SK-N-SH treated with all-trans-retinoic acid at 6 μM for 48 hours (cell line): ENCODE data around the gene CORO2A.
"Not testable (repeated sequence)": the region's sequence is repeated elsewhere in the genome, so short reads cannot be mapped to it uniquely, and the experiment has no call there.

Experiments
- ATAC-seq: fragments of 200-7000 bp; cut with Tn5 transposase; 3 replicates; pipeline ENCODE4 v1.9.1; 2020; ENCODE audit warnings: mild to moderate bottlenecking, moderate library complexity
- ARNTL ChIP-seq: fragments of 450-650 bp; formaldehyde crosslinking; IDR thresholded peaks from 2 replicates; pipeline ENCODE4 v1.5.0; 2020; ENCODE audit warnings: low read depth, mild to moderate bottlenecking, moderate library complexity, borderline replicate concordance
- CREB5 ChIP-seq: fragments of 250-450 bp; sonication (Bioruptor Pico); IDR thresholded peaks from 2 replicates; pipeline ENCODE4 v1.5.1; 2020; ENCODE audit warnings: low read depth, mild to moderate bottlenecking, moderate library complexity
- CSDC2 ChIP-seq: fragments of 250-450 bp; sonication (Bioruptor Pico); IDR thresholded peaks from 2 replicates; pipeline ENCODE4 v1.5.0; 2020; ENCODE audit warnings: mild to moderate bottlenecking, moderate library complexity
- CSRNP3 ChIP-seq: fragments of 250-450 bp; sonication (Bioruptor Pico); IDR thresholded peaks from 2 replicates; pipeline ENCODE4 v1.5.1; 2021; ENCODE audit warnings: mild to moderate bottlenecking, moderate library complexity
- ESRRG ChIP-seq: fragments of 250-450 bp; sonication (Bioruptor Pico); IDR thresholded peaks from 2 replicates; pipeline ENCODE4 v1.6.1; 2021; ENCODE audit warnings: mild to moderate bottlenecking
- GLIS3 ChIP-seq: fragments of 250-450 bp; sonication (Bioruptor Pico); IDR thresholded peaks from 2 replicates; pipeline ENCODE4 v1.5.0; 2020; ENCODE audit warnings: mild to moderate bottlenecking, moderate library complexity
- ISL1 ChIP-seq: fragments of 250-450 bp; sonication (Bioruptor Pico); IDR thresholded peaks from 2 replicates; pipeline ENCODE4 v2.1.2; 2022; ENCODE audit warnings: mild to moderate bottlenecking, moderate library complexity
- OSR1 ChIP-seq: fragments of 250-450 bp; sonication (Bioruptor Pico); IDR thresholded peaks from 2 replicates; pipeline ENCODE4 v1.8.0; 2022; ENCODE audit warnings: moderate library complexity, mild to moderate bottlenecking, inconsistent platforms
- PATZ1 ChIP-seq: fragments of 250-450 bp; sonication (Bioruptor Pico); IDR thresholded peaks from 2 replicates; pipeline ENCODE4 v1.8.0; 2020; ENCODE audit warnings: mild to moderate bottlenecking, moderate library complexity, borderline replicate concordance
- POU6F1 ChIP-seq: fragments of 250-450 bp; sonication (Bioruptor Pico); IDR thresholded peaks from 2 replicates; pipeline ENCODE4 v1.8.0; 2021; ENCODE audit warnings: low read depth, mild to moderate bottlenecking, moderate library complexity, borderline replicate concordance
- PPARA ChIP-seq: fragments of 250-450 bp; sonication (Bioruptor Pico); IDR thresholded peaks from 2 replicates; pipeline ENCODE4 v1.5.0; 2020; ENCODE audit warnings: mild to moderate bottlenecking, borderline replicate concordance
- RARB ChIP-seq: fragments of 250-450 bp; sonication (Bioruptor Pico); IDR thresholded peaks from 2 replicates; pipeline ENCODE4 v1.8.0; 2021; ENCODE audit warnings: mild to moderate bottlenecking, moderate library complexity
- SNAI2 ChIP-seq: fragments of 250-450 bp; sonication (Bioruptor Pico); IDR thresholded peaks from 2 replicates; pipeline ENCODE4 v1.5.0; 2020; ENCODE audit warnings: mild to moderate bottlenecking, moderate library complexity
- TCF4 ChIP-seq: fragments of 250-450 bp; sonication (Bioruptor Pico); IDR thresholded peaks from 2 replicates; pipeline ENCODE4 v1.8.0; 2021; ENCODE audit warnings: mild to moderate bottlenecking, moderate library complexity, borderline replicate concordance
- ZC3H10 ChIP-seq: fragments of 250-450 bp; sonication (Bioruptor Pico); IDR thresholded peaks from 2 replicates; pipeline ENCODE4 v1.5.1; 2021; ENCODE audit warnings: mild to moderate bottlenecking, moderate library complexity
- ZFP3 ChIP-seq: fragments of 250-450 bp; sonication (Bioruptor Pico); IDR thresholded peaks from 2 replicates; pipeline ENCODE4 v1.5.0; 2020; ENCODE audit warnings: mild to moderate bottlenecking, moderate library complexity
- ZFP30 ChIP-seq: fragments of 450-650 bp; formaldehyde crosslinking; IDR thresholded peaks from 2 replicates; pipeline ENCODE4 v1.5.0; 2022; ENCODE audit warnings: mild to moderate bottlenecking, moderate library complexity
- ZNF565 ChIP-seq: fragments of 450-650 bp; formaldehyde crosslinking; conservative IDR thresholded peaks from 2 replicates; pipeline ENCODE4 v1.5.0; 2020; ENCODE audit warnings: low read depth, mild to moderate bottlenecking, moderate library complexity
- ZNF70 ChIP-seq: fragments of 450-650 bp; formaldehyde crosslinking; IDR thresholded peaks from 2 replicates; pipeline ENCODE4 v1.5.0; 2020; ENCODE audit warnings: mild to moderate bottlenecking, moderate library complexity
- ZNF8 ChIP-seq: fragments of 450-650 bp; formaldehyde crosslinking; IDR thresholded peaks from 2 replicates; pipeline ENCODE4 v1.5.0; 2020; ENCODE audit warnings: mild to moderate bottlenecking, moderate library complexity

The CORO2A gene

GRCh38 chr9:98134702-98135557, 57.5 kb downstream of the CORO2A start:
- no peak for ATAC-seq
- no peak for TF ChIP-seq ISL1 (CRISPR knock-in tag)
- TF ChIP-seq PATZ1: no peak
- TF ChIP-seq POU6F1 (CRISPR knock-in tag): no peak

GRCh38 chr9:98132806-98133631, 59.4 kb downstream of the CORO2A start:
- no peak for TF ChIP-seq PPARA (CRISPR knock-in tag)
- TF ChIP-seq SNAI2: no peak
- no peak; the same call in 2 of the 3 replicates for ATAC-seq

GRCh38 chr9:98132158-98132557, 60.3 kb downstream of the CORO2A start:
- TF ChIP-seq RARB (CRISPR knock-in tag) (no peak), ZNF565 (no peak), ZFP30 (no peak), ESRRG (CRISPR knock-in tag) (no peak), POU6F1 (CRISPR knock-in tag) (no peak), TCF4 (CRISPR knock-in tag) (no peak), SNAI2 (no peak)
- no peak for ATAC-seq

GRCh38 chr9:98130576-98131228, 61.7 kb downstream of the CORO2A start:
- TF ChIP-seq SNAI2 (no peak), RARB (CRISPR knock-in tag) (no peak), ZFP3 (no peak)
- TF ChIP-seq, all 23 proteins: peak for 0
- ATAC-seq: no peak

- not testable (repeated sequence) for ATAC-seq
Measured at GRCh38 chr9:98130060-98130459, 62.4 kb downstream of the CORO2A start.

- no peak for ATAC-seq
- TF ChIP-seq ZNF70 (CRISPR knock-in tag): no peak
- TF ChIP-seq RARB (CRISPR knock-in tag): no peak
- TF ChIP-seq ISL1 (CRISPR knock-in tag): no peak
- no peak for TF ChIP-seq SNAI2
- no peak for TF ChIP-seq OSR1 (CRISPR knock-in tag)
- no peak for TF ChIP-seq CSDC2 (CRISPR knock-in tag)
- TF ChIP-seq TCF4 (CRISPR knock-in tag): no peak
- no peak for TF ChIP-seq ZNF565
- TF ChIP-seq ZNF8 (CRISPR knock-in tag): no peak
- no peak for TF ChIP-seq CREB5 (CRISPR knock-in tag)
- TF ChIP-seq GLIS3: no peak
- TF ChIP-seq ESRRG (CRISPR knock-in tag): no peak
- no peak for TF ChIP-seq PATZ1
- TF ChIP-seq CSRNP3 (CRISPR knock-in tag): no peak
- no peak for TF ChIP-seq ARNTL (CRISPR knock-in tag)
- no peak for TF ChIP-seq ZFP3
- TF ChIP-seq ZC3H10 (CRISPR knock-in tag): no peak
Measured at GRCh38 chr9:98129451-98129881, 63.0 kb downstream of the CORO2A start.
